GM19043 (cell line): ENCODE results near the gene LSR.

Experiments
- ATAC-seq: cut with Tn5 transposase; IDR thresholded peaks from one replicate; pipeline ENCODE4 v1.9.1; 2021; ENCODE audit warnings: low read depth; ENCODE audit not compliant: unreplicated experiment

LSR gene

DNA sequence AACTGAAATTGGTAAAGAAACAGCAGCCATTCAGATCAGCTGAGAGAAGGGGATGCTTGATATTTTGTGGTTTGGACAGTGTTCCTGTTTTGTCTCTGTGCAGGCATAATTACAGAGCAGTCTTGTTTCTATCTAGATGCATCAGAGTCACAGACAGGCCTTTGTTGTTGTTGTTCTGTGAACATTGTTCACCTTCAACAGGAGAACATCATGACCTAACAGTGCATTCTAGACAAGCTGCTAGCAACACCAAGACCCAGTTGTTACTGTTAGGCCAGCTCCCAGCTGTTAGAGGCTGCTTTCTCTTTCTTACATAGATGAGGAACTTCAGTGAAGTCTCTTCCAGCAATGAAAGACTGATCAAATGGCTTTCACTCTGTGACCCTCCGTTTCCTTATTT, 8.5 kb upstream of the LSR start:
- no peak for ATAC-seq

DNA sequence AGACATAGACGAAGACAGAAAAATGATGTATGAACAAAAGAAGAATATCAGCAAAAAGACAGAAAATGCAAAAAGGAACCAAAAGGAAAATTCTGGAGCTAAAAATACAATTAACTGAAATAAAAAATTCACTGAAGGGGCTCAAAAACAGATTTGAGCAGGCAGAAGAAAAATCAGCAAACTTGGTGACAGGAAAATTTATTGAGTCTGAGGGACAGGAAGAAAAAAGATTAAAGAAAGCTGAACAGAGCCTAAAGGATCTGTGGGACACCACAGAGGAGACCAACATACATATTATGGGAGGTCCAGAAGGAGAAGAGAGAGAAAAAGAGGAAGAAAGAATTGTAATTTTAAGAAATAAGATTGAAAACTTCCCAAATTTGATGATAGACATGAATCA, 7.4 kb upstream of the LSR start:
- no peak for ATAC-seq

DNA sequence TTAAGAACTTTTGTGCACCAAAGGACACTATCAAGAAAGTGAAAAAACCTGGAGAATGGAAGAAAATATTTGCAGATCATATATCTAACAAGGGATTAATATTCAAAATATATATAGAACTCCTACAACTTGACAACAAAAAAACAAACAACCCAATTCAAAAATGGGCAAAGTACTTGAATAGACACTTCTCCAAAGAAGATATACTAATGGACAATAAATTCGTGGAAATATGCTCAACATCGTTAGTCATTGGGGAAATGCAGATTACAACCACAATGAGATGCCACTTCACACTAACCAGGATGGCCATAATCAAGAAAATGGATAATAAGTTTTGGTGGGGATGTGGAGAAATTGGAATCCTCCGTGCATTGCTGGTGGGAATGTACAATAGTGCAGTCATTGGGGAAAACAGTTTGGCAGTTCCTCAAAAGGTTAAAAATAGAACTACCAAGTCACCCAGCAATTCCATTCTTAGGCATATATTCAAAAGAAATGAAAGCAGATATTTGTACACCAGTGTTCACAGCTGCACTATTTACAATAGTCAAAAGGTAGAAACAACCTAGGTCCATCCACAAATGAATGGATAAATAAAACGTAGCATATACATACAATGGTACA, 2.2 kb upstream of the LSR start:
- ATAC-seq: no peak

DNA sequence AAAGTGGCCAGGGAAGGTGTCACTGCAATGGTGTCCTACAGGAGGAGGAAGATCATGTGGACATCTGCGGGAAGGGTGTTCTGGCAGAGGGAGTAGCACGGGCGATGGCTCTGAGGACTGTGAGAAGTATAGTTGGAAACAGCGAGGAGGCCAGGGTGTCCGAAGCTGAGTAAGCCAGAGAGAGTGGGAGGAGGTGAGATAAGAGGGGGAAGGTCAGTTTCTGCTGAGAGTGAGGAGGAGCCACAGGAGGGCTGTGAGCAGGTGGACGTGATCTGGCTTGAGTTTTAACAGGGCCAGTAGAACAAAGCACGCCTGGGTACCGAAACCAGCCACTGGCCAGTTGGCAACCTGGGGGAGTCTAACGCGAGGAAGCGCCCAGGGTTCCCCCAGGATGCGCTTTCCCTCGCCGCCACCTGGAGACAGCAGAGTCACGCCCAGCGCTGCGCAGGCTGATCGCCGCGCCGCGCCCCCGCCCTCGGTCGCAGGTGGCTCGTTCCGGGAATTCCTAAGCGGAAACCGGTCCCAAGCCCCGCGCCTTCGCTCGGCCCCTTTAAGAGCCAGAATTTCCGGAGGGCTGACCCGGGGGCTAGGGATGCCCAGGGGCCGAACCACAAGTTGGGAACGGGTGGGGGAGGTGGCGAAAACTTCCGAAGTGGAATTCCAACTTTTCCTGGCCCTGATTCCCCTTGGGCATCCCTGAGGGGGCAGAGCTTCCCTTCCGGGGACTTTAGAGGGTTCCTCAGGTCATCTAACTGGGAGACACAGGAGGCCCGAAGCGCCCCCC, 1.1 kb upstream of the LSR start:
- ATAC-seq: peak; percentile 28

DNA sequence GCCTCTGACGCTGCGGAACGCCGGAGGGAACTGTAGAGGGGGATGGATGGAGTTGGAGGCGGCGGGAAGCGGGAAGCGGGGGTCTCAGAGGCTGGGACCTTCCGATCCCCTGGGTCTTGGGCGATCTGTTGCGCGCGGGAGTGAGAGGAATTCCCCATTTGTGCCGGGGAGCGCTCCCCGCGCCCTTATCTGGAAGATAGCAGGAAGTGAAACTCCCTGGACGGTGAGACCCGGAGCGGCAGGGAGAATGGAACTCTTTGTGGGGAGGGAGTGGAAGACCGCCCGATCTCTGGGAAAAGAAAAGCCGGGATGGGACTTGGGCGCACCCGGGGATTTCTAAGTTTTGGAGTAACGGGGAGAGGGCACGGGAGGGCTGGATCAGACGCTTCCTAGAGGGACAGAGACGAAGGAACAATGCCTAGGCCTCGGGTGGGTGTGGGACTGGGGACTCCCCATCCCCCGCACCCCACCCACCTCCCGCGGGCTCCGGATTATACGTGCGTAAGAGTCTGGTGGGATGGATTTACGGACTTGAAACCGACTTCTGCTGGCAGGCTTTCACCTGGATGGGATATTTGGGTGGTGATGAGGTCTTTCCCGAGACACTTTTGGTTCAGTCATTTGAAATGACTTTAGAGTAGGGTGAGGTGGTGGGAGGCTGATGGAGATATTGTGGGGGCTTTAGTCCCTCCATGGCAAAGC, 495 bp downstream of the LSR start:
- no peak for ATAC-seq

DNA sequence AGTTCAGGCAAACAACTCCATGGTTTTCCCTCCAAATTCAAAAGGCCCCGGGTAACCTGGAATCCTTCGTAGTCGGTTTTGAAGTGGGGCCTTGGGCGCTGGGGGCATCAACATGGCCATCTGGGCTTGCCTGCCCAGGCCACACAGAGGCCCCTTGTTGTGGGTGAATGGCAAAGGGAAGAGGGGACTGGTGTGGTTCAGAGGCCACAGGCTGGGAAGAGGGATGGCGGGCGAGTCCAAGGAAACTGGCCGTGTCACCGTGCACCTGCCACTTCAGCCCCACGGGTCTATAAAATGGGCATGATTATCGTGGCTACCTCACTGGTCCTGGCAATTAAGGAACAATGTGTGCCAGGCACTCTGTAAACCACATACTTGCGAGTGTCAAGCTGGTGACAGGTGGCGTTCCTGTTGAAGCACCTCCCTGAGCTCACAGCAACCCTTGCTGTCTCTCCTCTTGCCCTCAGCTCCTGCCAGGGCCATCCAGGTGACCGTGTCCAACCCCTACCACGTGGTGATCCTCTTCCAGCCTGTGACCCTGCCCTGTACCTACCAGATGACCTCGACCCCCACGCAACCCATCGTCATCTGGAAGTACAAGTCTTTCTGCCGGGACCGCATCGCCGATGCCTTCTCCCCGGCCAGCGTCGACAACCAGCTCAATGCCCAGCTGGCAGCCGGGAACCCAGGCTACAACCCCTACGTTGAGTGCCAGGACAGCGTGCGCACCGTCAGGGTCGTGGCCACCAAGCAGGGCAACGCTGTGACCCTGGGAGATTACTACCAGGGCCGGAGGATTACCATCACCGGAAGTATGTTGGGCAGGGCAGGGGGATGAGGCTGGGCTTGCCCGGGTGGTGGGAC, 1.3 kb downstream of the LSR start:
- ATAC-seq: no peak

DNA sequence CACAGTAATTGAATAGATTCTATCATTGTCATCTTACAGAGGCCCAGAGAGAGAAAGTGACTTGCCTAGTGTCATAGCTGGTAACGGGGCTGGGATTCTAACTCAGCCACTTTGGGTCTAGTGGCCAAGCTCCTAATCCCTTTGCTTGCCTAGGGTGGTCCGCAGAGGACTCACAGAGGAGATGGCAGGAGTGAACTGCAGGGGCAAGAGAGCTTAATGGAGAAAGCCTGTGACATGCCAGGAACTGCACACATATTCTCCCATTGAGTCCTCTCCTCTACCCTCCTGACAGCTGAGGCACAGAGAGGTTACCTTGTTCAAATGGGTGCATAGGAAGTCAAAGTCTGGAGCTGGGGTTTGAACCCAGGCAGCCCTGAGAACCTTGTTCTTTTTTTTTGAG, 2.7 kb downstream of the LSR start:
- no peak for ATAC-seq

DNA sequence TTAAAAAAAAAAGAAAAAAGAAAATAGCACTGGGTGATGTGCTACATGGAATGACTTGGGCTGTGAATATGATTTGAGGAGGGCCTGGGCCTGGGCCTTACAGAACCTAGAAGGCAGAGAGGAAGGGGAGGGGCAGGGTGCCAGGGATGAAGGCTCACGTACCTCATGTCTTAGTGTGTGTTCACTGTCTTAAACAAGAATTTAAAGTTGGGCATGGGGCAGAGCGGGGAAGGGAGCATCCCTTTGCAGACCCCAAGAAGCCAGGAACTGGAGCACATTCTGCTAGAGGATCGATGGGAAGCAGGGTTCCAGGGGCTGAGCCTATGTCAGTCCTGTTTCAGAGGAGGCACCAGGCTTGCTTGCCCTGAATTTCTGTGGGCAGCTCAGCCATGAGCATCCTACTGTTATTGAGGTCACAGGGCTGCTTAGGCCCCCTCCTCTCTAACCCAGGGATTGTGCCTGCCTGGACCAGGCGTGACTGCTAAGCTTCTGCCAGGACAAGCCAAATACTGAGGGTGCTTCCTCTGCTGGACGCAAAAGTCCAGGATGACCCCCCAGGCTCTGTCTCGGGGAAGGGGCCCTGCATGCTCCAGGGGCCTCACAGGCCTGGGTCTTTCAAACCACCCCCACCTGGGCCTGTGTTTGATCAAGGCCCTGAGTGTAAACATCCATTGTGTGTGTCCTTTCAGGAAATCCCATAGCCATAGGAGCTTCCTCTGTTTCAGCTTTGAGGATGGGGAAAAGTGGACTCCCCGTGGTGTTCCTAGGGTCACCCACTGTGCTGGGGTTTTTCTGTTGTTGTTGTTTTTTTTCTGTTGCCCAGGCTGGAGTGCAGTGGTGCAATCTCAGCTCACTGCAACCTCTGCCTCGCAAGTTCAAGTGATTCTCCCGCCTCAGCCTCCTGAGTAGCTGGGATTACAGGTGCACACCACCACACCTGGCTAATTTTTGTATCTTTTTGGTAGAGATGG, 4.8 kb downstream of the LSR start:
- no peak for ATAC-seq

DNA sequence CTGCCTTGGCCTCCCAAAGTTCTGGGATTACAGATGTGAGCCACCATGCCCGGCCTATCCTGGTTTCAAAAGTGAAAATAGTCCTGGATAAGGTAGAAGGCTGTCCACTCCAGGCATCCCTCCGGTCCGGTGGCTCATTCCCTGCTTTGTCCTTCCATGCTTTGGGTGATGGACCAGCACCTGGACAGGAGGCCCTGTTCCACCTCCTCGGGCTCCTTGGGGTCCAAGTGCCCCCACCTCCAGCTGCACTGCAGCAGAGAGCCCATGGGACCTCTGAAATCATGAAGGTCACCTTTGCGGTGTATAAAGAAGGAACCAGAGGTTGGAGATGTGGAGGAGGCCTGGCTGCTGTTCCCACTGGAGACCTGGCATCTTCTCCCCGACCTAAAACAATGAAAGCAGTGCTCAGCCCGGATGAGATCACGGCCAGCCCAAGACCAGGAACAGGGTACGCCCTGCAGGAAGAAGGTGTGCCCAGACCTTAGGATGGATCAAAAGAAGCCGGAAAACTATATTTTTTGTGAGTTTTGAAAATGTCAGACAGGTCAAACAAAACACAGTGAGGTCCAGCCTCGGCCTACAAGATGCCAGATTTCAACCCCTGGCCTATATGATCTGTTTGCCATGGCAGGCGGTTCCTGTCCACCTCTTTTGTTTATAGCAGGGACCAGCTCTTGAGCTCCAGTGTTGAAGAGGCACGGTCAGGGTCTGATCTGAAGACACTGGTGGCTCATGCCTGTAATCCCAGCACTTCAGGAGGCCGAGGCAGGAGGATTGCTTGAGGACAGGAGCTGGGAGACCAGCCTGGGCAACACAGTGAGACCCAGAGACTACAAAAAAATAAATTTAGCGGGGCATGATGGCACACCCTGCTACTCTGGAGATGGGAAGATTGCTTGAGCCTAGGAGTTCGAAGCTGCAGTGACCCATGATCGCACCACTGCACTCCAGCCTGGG, 5.8 kb downstream of the LSR start:
- no peak for ATAC-seq

DNA sequence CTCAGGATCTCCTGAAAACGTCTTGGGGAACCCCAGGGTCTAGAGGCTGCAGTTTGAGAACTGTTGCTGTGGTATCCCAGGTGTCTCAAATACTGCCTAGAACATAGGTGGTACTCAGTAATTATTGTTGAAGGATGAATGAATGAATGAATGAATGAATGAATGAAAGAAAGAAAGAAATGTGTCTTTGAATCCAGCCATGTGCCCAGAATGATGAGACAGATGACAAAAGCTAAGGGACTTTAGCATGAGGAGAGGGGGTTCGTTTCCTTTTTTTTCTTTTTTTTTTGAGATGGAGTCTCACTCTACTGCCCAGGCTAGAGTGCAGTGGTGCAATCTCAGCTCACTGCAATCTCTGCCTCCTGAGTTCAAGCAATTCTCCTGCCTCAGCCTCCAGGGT, 7.8 kb downstream of the LSR start:
- ATAC-seq: no peak

DNA sequence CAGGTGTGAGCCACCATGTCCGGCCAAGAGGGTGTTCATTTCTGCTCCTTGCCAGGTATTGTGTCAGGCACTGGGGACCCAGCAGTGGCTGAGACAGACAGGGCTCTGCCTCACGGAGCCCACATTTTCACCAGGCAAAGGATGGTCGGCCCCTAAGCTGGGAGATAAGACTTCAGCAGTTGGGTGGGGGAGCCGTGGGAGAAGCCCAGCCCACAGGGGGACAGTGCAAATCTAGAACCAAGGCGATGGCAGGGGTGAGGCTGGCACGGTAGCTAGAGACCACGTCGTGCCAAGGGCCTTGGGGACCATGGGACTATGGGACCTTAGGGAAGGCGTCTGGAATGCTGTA, 8.3 kb downstream of the LSR start:
- no peak for ATAC-seq

DNA sequence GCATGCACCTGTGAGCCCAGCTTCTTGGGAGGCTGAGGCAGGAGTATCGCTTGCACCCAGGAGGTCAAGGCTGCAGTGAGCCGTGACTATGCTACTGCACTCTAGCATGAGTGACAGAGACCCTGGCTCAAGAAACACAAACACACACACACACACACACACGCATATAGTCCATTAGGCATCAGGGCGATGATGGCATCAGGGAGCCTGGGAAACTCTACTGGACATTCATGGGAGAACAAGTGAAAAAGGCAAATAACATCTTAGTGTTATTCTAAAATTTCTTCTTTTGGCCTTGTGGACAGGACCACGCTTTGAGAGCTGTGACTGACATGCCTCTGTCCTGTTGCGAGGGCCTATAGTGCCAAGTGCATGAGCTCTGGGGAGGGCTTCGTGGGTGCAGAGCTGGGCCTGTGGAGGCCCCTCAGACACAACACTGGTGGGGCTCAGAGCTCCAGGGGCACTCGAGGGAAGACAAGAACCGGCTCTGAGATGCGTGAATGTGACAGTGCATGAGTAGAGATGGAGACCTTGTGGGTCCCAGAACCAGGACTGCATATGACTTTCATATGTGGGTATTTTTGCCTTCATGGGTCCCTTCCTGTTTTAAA, 12.0 kb downstream of the LSR start:
- ATAC-seq: no peak

DNA sequence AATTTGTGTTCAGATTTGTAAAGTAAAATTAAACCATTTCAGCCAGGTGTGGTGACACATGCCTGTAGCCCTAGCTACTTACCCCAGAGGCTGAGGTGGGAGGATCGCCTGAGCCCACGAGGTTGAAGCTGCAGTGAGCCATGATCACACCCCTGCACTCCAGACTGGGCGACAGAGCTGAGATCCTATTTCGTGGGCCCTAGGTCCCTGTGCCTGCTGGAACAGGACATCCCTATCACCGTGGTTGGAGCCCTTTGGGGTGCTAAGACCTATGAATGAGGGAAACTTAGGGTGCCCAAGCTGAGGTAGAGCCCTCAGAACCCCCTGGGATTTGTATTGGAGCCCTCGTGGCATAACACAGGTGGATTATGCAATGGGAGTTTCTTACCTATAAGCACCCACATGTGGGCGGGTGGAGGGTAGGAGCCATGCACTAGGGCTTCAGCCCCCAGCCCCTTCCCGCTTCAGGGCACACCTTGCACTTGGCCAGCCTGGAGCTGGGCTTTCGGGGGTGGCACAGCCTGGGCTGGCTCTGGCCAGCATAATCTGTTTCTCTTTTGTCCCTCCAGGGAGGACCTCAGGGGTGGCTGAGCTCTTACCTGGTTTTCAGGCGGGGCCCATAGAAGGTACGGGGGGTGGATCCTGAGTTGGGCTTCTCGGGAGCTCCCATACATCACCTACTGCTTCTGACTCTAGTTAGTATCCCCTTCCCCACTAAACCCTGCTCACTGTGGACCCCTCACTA, 12.7 kb downstream of the LSR start:
- no peak for ATAC-seq

DNA sequence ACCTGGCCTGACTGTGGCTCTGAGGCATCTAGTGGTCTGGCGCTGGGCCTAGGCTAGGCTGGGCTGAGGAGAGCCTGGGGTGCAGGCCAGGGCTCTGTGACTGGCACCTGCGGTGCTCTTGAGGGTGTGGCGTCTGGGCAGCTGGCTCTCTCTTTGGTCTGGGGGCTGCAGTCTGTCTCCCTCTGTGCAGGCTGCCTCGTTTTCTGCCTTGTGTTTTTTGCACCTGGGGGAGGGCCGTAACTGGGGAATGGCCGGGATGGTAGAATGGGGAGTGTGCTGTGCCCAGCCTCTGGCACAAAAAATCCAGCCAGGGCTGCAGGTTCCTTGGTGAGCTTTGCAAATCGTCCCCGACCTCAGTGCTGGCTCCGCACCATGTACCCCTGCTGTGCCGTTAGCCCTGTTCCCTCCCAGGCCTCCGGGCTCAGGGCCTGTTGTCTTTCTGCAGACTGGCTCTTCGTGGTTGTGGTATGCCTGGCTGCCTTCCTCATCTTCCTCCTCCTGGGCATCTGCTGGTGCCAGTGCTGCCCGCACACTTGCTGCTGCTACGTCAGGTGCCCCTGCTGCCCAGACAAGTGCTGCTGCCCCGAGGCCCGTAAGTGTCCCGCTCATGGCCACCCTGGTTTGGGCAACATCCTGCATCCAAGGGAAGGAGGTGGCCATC, 13.4 kb downstream of the LSR start:
- ATAC-seq: no peak

DNA sequence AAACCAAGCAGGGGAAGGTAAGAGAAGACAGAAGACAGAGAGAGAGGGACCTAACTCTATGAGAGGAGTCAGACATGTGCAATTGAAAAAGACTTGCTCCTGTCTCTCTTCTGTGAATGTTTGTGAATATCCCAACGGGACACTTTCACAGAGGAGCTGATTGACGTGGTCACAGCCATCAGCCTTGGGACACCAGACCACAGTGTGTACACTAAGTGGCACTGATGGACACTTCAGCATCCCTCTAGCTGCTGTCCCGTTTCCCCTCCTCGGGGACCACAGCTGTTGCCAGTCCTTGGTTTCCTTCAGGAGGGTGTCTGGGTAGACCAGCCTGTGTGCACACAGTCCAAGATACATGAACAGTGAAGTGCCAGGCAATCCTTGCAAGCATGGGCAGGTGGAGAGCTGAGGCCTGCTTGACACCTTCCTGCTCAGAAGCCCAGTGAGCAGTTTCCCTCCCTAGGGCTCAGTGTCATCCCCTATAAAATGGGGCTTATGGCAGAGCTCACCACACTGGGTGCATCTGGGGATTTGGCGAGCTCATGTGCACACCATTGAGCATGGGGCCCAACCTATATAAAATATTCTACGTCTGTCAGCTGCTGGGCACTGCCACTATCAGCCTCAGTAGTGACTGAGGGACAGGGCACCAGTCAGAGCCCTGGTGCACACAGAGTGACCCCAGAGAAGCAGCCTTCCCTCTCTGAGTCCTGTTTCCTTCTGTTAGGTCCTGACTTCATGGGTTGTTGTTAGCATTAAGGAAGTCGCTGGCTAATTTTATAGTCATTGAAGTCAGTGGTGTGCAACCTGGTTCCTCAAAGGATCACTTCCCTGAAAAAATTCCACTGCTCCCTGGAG, 15.7 kb downstream of the LSR start:
- no peak for ATAC-seq
